GM12801 (cell line): Measurements from ENCODE around the gene CNDP1.

Source experiments
- CTCF ChIP-seq: IDR thresholded peaks from one replicate; pipeline ENCODE4 v1.5.1; 2011; ENCODE audit warnings: control low read depth; ENCODE audit not compliant: insufficient read length; ENCODE audit errors: extremely low read depth

Gene CNDP1

GRCh38 chr18:74519320-74520095, 14.8 kb upstream of the CNDP1 start:
- TF ChIP-seq CTCF: no peak

- no peak for TF ChIP-seq CTCF
Observed at GRCh38 chr18:74520096-74520833, 14.0 kb upstream of the CNDP1 start.

- no peak for TF ChIP-seq CTCF
Observed at GRCh38 chr18:74521068-74521725, 13.1 kb upstream of the CNDP1 start.

- no peak for TF ChIP-seq CTCF
Observed at GRCh38 chr18:74522635-74523548, 11.4 kb upstream of the CNDP1 start.

GRCh38 chr18:74524097-74524496, 10.2 kb upstream of the CNDP1 start:
- no peak for TF ChIP-seq CTCF

GRCh38 chr18:74525741-74526140, 8.6 kb upstream of the CNDP1 start:
- TF ChIP-seq CTCF: no peak
